NT2/D1 (cell line): ENCODE data around the gene TCEAL1.

Source experiments
- SUZ12 ChIP-seq: IDR thresholded peaks from 2 replicates; pipeline ENCODE4 v1.6.1; 2011; ENCODE audit not compliant: insufficient read length, insufficient read depth; ENCODE audit errors: extremely low read depth
- YY1 ChIP-seq: IDR thresholded peaks from 2 replicates; pipeline ENCODE4 v1.6.1; 2011; ENCODE audit not compliant: insufficient read length, insufficient read depth
- ZNF274 ChIP-seq: IDR thresholded peaks from 2 replicates; pipeline ENCODE4 v1.6.1; 2011; ENCODE audit warnings: mild to moderate bottlenecking, low read depth, low read length

DNA sequence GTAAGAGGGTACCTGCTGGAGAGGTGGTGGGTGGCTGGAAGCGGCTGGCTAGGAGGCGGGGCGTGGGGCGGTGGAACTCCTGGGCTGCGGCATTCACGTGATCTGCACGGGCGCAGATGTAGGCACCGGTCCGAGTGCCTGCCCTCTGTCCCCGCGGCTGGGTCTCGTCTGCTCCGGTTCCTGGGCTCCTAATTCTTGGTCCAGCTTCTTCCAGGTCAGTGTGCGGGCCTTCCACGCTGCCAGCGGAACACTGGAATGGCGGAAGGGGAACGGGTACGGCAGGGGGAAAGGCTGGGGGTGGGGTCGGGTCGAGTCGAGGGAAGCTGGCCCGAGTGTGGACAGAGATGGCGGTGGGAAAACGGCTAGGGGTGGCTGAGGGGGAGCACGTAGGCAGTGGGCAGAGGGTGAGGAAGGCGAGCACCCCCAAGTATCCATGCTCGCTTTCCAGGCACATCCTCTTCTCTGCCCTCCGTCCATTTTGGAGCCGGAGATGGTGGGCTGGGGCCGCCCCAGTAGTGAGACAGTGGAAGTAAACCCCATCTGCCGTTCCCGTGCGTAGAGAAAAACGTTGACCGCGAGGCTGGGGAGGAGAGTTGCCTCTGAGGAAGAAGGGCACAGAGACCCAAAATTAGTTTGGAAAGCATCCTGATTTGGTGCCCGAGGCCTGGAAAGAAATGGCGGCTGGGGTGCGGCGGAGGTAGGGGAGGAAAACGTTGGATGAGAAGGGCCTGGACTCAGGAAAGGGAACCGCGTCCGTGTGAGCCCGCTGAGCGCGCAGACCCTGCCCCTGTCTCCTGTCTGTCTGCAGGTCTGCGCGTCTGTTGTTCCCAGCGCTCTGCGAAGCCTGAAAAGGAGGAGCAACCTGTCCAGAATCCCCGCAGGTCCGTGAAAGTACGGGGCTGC, 43.1 kb upstream of the TCEAL1 start, which contains the start of gene TCEAL4:
- TF ChIP-seq YY1 (no peak), ZNF274 (no peak), SUZ12 (no peak)
